Measurements from ENCODE around the gene ZNF135.

- TF ChIP-seq CTCF (conservative IDR thresholded peaks at IDR 0.05; ENCODE audit: low read depth, low read length) (no peak), EZH2phosphoT487 (IDR thresholded peaks at IDR 0.05; ENCODE audit: borderline replicate concordance, low read length) (no peak), EZH2 (IDR thresholded peaks at IDR 0.05; ENCODE audit: low read length, unreplicated experiment) (no peak)
Observed at GRCh38 chr19:58020129-58020528, 39.0 kb upstream of the ZNF135 start.

Data from PC-3 (cell line).